ENCODE results near the gene RAP1GAP2.

Gene RAP1GAP2

DNA sequence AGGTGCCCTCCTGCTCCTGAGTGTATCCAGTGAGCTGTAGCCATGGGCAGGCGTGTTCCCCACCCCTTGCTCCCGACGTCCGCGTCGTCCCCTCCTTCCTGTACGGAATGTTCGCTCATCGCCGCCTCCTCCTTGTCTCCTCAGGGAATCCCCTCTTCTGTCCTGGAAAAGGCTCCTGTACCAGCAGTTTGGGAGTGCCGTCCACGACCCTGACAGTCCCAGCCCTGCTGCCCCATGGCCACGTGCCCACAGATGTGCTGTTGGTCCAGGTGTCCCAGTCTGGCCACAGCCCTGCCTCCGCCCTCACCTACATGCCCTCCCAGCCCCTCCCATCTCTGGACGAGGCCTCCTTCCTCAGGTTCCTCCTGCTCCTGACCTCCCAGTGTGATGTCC, 237.0 kb downstream of the RAP1GAP2 start:
- no peaks in the 10 kb centered on the region for H3K4me1 ChIP-seq (ENCODE audit: control insufficient read depth, insufficient read depth, low read length, poor library complexity, severe bottlenecking)
- H3K36me3 ChIP-seq (ENCODE audit: control insufficient read depth, insufficient read depth, low read length): peaks cover 29% of the 10 kb centered on the region
- no peaks in the 10 kb centered on the region for H3K9me3 ChIP-seq (ENCODE audit: control insufficient read depth, low read length)
- no peak for DNase-seq
- H3K4me3 ChIP-seq (ENCODE audit: insufficient read depth, low read depth, low read length, poor library complexity, severe bottlenecking): no peak overlapping the region
- no peaks in the 10 kb centered on the region for H3K27me3 ChIP-seq (replicated peaks; ENCODE audit: control insufficient read depth, insufficient read depth, low read length, poor library complexity, severe bottlenecking)
- H3K27ac ChIP-seq (ENCODE audit: insufficient read depth, low read length, poor library complexity, severe bottlenecking): no peak overlapping the region

DNA sequence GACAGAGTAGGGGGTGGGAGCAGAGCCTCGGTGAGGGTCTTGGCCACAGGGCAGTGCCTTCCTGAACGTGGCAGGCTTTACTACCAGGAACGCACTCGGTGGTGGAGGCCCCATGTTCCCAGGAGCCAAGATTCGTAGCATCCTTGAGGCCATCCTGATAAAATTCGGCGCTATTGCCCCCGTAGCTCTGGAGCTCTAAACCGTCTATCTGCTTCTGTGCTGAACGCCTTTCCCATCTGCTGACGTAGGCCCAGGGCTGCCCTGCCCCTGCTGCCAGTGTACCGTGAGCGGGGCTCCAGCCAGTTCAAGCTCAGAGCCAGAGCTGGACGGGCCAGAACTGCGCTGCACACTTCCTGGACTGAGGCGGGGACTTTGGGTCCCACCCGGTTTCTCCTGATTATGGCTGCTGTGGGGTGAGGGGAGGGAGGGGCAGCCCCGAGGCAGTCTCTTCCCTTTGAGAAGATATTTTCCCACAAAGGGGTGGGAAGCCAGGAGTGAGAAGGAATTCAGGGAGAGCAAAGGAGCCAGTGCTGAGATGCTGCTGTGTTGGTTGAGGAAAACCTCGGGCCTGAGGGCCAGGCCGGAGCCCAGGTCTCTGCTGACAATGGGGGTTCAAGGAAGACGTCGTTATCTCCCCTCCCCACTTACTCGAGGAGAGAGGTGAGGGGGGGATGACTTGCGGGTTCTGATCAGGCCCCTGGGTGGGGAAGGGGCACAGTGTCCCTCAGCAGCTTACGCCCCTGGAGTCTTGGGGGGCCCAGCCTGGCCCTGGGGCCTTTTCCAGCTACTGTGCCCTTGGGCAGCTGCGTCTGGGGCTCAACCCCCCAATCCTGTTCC, 237.7 kb downstream of the RAP1GAP2 start:
- H3K9me3 ChIP-seq (ENCODE audit: control insufficient read depth, low read length): no peaks in the 10 kb centered on the region

DNA sequence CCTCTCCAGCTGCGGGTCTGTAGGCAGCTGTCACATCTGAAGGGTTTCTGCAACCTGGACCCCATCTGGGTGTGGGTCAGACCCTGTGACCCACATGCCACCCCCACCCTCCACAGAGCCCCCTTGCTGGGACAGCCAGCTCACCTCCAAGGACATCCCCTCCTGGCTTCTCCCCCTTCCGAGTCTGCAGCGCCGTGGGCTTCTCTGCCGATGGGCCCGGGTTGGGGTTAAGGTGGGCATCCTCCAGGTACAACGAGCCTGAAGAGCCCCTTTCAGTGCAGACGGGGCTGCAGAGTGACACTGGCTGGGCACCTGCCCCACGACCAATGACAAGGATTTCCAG, 238.3 kb downstream of the RAP1GAP2 start:
- H3K9me3 ChIP-seq (ENCODE audit: control insufficient read depth, low read length): no peaks in the 10 kb centered on the region
- DNase-seq: no peak
- peaks cover 16% of the 10 kb centered on the region for H3K36me3 ChIP-seq (ENCODE audit: control insufficient read depth, insufficient read depth, low read length)
- no peaks in the 10 kb centered on the region for H3K4me1 ChIP-seq (ENCODE audit: control insufficient read depth, insufficient read depth, low read length, poor library complexity, severe bottlenecking)
- no peaks in the 10 kb centered on the region for H3K27me3 ChIP-seq (replicated peaks; ENCODE audit: control insufficient read depth, insufficient read depth, low read length, poor library complexity, severe bottlenecking)
- H3K4me3 ChIP-seq (ENCODE audit: insufficient read depth, low read depth, low read length, poor library complexity, severe bottlenecking): no peak overlapping the region
- H3K27ac ChIP-seq (ENCODE audit: insufficient read depth, low read length, poor library complexity, severe bottlenecking): no peak overlapping the region

More for the DNA sequence above, 237.7 kb downstream of the RAP1GAP2 start:
- H3K27ac ChIP-seq (ENCODE audit: insufficient read depth, low read length, poor library complexity, severe bottlenecking): no peak overlapping the region
- no peaks in the 10 kb centered on the region for H3K4me1 ChIP-seq (ENCODE audit: control insufficient read depth, insufficient read depth, low read length, poor library complexity, severe bottlenecking)
- no peaks in the 10 kb centered on the region for H3K27me3 ChIP-seq (replicated peaks; ENCODE audit: control insufficient read depth, insufficient read depth, low read length, poor library complexity, severe bottlenecking)
- no peak for DNase-seq
- H3K4me3 ChIP-seq (ENCODE audit: insufficient read depth, low read depth, low read length, poor library complexity, severe bottlenecking): no peak overlapping the region
- H3K36me3 ChIP-seq (ENCODE audit: control insufficient read depth, insufficient read depth, low read length): peaks cover 22% of the 10 kb centered on the region

DNA sequence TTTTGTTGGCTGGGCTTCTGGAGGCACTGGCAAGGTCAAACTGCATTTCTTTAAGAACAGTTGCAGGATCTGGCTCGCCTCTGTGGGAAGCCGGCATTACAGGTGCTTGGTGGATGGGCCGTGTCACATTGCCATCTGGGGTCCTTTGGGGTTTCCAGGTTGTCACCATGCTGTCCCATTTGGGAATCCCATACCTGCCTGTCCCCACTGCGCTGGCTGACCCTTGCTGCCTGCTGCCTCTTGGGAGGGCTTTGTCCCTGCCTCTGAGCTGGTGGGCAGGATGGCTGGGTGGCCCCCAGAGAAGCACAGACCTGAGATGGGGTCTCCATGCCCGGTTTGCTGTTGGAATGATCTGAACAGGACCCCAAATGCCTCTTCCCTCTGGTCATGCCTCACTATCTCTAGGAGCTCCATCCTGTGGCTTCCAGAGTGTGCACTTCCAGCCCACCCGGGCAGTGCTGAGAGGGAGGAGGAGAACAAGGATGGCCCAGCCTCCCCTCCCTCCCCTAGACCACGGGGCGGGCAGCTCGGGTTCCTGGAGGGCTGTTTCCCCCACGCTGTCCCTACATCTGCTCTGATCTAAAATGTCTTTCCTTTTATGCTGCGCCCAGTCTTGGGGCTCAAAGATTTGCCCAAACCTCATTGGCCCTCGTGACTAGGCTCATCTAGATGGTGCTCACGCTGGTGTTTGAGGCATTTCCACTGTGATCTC, 239.2 kb downstream of the RAP1GAP2 start:
- Histone ChIP-seq H3K27ac (ENCODE audit: insufficient read depth, low read length, poor library complexity, severe bottlenecking) (no peak overlapping the region), H3K4me3 (ENCODE audit: insufficient read depth, low read depth, low read length, poor library complexity, severe bottlenecking) (no peak overlapping the region), H3K9me3 (ENCODE audit: control insufficient read depth, low read length) (no peaks in the 10 kb centered on the region), H3K4me1 (ENCODE audit: control insufficient read depth, insufficient read depth, low read length, poor library complexity, severe bottlenecking) (no peaks in the 10 kb centered on the region), H3K36me3 (ENCODE audit: control insufficient read depth, insufficient read depth, low read length) (peaks cover 10% of the 10 kb centered on the region), H3K27me3 (replicated peaks; ENCODE audit: control insufficient read depth, insufficient read depth, low read length, poor library complexity, severe bottlenecking) (no peaks in the 10 kb centered on the region)
- no peak for DNase-seq

DNA sequence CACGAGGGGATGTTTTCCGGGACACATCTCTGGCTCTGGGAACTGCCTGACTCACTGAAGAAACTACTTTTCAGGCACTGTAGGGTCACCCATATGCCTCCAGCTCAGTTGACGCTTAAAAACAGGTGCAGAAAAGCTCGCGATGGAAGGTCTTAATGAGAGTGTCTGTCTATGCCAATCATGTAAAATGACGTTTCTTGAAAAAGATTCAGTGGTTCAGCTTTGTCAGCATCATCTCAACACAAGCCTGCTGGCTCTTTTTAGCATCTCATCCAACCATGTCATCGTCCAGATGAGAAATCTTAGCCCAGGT, 239.7 kb downstream of the RAP1GAP2 start:
- no peaks in the 10 kb centered on the region for H3K4me1 ChIP-seq (ENCODE audit: control insufficient read depth, insufficient read depth, low read length, poor library complexity, severe bottlenecking)
- DNase-seq: no peak
- no peak overlapping the region for H3K27ac ChIP-seq (ENCODE audit: insufficient read depth, low read length, poor library complexity, severe bottlenecking)
- peaks cover 6% of the 10 kb centered on the region for H3K36me3 ChIP-seq (ENCODE audit: control insufficient read depth, insufficient read depth, low read length)
- no peaks in the 10 kb centered on the region for H3K27me3 ChIP-seq (replicated peaks; ENCODE audit: control insufficient read depth, insufficient read depth, low read length, poor library complexity, severe bottlenecking)
- no peaks in the 10 kb centered on the region for H3K9me3 ChIP-seq (ENCODE audit: control insufficient read depth, low read length)
- no peak overlapping the region for H3K4me3 ChIP-seq (ENCODE audit: insufficient read depth, low read depth, low read length, poor library complexity, severe bottlenecking)

DNA sequence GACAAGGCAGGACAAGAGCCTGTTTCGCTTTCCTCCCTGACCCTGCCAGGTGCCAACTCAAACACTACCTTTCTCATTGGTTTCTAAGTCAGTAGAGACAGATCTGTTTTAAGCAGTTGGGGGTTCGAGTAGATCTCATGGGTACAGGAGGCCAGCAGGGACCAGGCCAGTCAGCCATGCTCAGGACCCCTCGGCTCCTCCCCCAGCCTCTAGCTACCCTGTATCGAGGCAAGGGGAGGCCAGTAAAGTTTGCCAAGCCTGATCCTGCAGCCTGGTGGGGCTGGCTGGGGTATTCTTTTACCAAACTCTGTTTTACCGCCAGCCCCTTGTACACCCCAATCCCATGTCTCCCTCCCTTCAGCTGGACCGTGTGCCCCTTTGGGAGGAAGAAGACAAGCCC, 240.6 kb downstream of the RAP1GAP2 start:
- H3K4me1 ChIP-seq (ENCODE audit: control insufficient read depth, insufficient read depth, low read length, poor library complexity, severe bottlenecking): no peaks in the 10 kb centered on the region
- H3K36me3 ChIP-seq (ENCODE audit: control insufficient read depth, insufficient read depth, low read length): peaks cover 4% of the 10 kb centered on the region
- no peaks in the 10 kb centered on the region for H3K9me3 ChIP-seq (ENCODE audit: control insufficient read depth, low read length)
- H3K4me3 ChIP-seq (ENCODE audit: insufficient read depth, low read depth, low read length, poor library complexity, severe bottlenecking): no peak overlapping the region
- DNase-seq: no peak
- H3K27me3 ChIP-seq (replicated peaks; ENCODE audit: control insufficient read depth, insufficient read depth, low read length, poor library complexity, severe bottlenecking): no peaks in the 10 kb centered on the region
- no peak overlapping the region for H3K27ac ChIP-seq (ENCODE audit: insufficient read depth, low read length, poor library complexity, severe bottlenecking)

DNA sequence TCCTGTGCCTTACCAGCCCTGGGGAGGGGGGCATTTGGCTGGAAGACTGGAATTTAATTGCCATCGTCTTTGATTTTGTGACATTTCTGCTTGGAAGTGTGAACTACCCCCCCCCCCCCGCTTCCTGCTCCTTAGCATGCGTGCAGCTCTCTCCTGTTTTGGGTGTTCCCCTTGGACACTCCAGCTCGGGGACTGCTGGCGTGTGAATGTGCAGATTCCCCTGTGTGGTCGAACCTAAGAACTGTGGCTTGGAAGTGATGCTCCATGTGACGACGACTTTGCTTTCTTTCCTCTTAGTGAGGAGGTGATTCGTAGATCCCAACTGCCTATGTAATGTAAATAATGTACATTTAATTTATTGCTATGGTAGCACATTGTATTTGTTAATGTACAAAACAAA, 241.0 kb downstream of the RAP1GAP2 start:
- no peak for DNase-seq
- Histone ChIP-seq H3K27ac (ENCODE audit: insufficient read depth, low read length, poor library complexity, severe bottlenecking) (no peak overlapping the region), H3K27me3 (replicated peaks; ENCODE audit: control insufficient read depth, insufficient read depth, low read length, poor library complexity, severe bottlenecking) (no peaks in the 10 kb centered on the region), H3K9me3 (ENCODE audit: control insufficient read depth, low read length) (no peaks in the 10 kb centered on the region), H3K4me3 (ENCODE audit: insufficient read depth, low read depth, low read length, poor library complexity, severe bottlenecking) (no peak overlapping the region), H3K36me3 (ENCODE audit: control insufficient read depth, insufficient read depth, low read length) (peaks cover 4% of the 10 kb centered on the region), H3K4me1 (ENCODE audit: control insufficient read depth, insufficient read depth, low read length, poor library complexity, severe bottlenecking) (no peaks in the 10 kb centered on the region)

DNA sequence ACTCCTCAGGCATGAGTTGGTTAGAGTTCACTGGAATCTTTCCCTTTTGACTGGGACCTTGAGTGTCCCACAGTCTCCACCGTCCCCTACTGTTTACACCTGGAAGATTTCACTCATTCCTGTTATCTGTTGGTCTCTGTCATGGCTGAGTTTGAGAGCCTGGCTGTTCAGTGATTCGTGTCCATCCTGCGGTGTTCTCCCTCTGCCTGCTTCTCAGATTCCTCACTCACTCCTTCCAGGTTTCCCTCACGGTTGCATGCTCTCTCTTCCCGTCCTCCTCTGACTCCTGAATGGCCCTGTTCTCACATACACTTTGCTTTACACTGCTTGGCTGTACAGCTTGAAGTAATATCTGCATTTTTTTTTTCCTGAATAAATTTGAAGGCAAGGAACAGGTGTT, 242.7 kb downstream of the RAP1GAP2 start:
- Histone ChIP-seq H3K4me1 (ENCODE audit: control insufficient read depth, insufficient read depth, low read length, poor library complexity, severe bottlenecking) (no peaks in the 10 kb centered on the region), H3K27me3 (replicated peaks; ENCODE audit: control insufficient read depth, insufficient read depth, low read length, poor library complexity, severe bottlenecking) (peaks cover 5% of the 10 kb centered on the region), H3K4me3 (ENCODE audit: insufficient read depth, low read depth, low read length, poor library complexity, severe bottlenecking) (no peak overlapping the region), H3K27ac (ENCODE audit: insufficient read depth, low read length, poor library complexity, severe bottlenecking) (no peak overlapping the region), H3K9me3 (ENCODE audit: control insufficient read depth, low read length) (peaks cover 4% of the 10 kb centered on the region), H3K36me3 (ENCODE audit: control insufficient read depth, insufficient read depth, low read length) (no peaks in the 10 kb centered on the region)
- DNase-seq: no peak

DNA sequence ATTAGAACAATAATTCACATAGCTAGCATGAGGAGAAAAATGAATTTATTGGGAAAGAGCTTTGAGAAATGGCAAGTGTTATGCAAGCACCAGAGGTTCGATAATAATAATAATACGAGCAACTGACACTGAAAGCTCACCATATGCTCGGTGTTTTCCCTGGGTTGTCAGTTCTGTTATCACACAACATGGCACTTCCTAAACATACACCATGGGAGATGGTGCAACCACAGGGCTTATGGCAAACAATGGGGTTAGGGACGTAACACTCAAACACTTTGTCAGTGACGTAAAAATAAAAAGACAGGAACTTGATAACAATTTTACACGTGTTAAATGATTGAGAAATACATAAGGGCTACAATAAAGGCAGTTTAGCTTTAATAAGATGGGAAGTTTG, 243.5 kb downstream of the RAP1GAP2 start:
- Histone ChIP-seq H3K27me3 (replicated peaks; ENCODE audit: control insufficient read depth, insufficient read depth, low read length, poor library complexity, severe bottlenecking) (peaks cover 5% of the 10 kb centered on the region), H3K36me3 (ENCODE audit: control insufficient read depth, insufficient read depth, low read length) (no peaks in the 10 kb centered on the region), H3K9me3 (ENCODE audit: control insufficient read depth, low read length) (peaks cover 10% of the 10 kb centered on the region), H3K4me3 (ENCODE audit: insufficient read depth, low read depth, low read length, poor library complexity, severe bottlenecking) (no peak overlapping the region), H3K4me1 (ENCODE audit: control insufficient read depth, insufficient read depth, low read length, poor library complexity, severe bottlenecking) (no peaks in the 10 kb centered on the region), H3K27ac (ENCODE audit: insufficient read depth, low read length, poor library complexity, severe bottlenecking) (no peak overlapping the region)
- DNase-seq: no peak

DNA sequence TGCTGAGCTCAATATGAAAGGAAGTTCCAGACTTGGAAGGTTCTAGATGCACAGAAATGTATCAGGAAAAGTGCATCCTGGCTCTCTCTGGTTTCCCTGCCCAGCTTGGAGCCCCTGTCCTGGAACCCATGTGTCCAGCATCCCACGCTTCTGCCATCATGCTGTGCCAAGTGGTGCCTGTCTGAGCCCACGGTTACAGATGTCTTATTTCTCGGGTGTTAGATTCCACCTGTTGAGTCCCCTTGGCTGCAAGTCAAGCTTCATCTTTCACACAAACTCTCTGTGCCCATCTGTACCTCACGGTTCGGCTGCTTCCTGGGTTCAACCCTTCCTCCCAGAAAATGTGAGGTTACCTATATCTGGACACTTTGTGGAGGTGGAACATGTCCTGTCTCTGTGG, 244.6 kb downstream of the RAP1GAP2 start:
- peaks cover 10% of the 10 kb centered on the region for H3K9me3 ChIP-seq (ENCODE audit: control insufficient read depth, low read length)
- H3K27ac ChIP-seq (ENCODE audit: insufficient read depth, low read length, poor library complexity, severe bottlenecking): no peak overlapping the region
- H3K4me1 ChIP-seq (ENCODE audit: control insufficient read depth, insufficient read depth, low read length, poor library complexity, severe bottlenecking): no peaks in the 10 kb centered on the region
- H3K4me3 ChIP-seq (ENCODE audit: insufficient read depth, low read depth, low read length, poor library complexity, severe bottlenecking): no peak overlapping the region
- peaks cover 5% of the 10 kb centered on the region for H3K27me3 ChIP-seq (replicated peaks; ENCODE audit: control insufficient read depth, insufficient read depth, low read length, poor library complexity, severe bottlenecking)
- H3K36me3 ChIP-seq (ENCODE audit: control insufficient read depth, insufficient read depth, low read length): no peaks in the 10 kb centered on the region
- DNase-seq: no peak

Data from effector memory CD4-positive, alpha-beta T cell (primary cell).